DOHH2 (cell line): ENCODE measurements around the gene FBXW4.

Experiments used
- H3F3A ChIP-seq: fragments of 200-600 bp; sonication (generic), shearing (Covaris generic); 2 replicates; pipeline ENCODE4 v1.6.0; 2016; ENCODE audit warnings: antibody characterized with exemption, mild to moderate bottlenecking; ENCODE audit not compliant: control insufficient read depth, insufficient read depth
- H3K27ac ChIP-seq: fragments of 200-600 bp; sonication (generic); 2 replicates; pipeline ENCODE4 v1.5.1; 2014; ENCODE audit warnings: low read depth, mild to moderate bottlenecking, low read length, moderate library complexity
- H3K27me3 ChIP-seq: fragments of 200-600 bp; sonication (generic); 2 replicates; pipeline ENCODE4 v1.6.1; 2014; ENCODE audit warnings: mild to moderate bottlenecking, low read length, mixed read lengths; ENCODE audit not compliant: control insufficient read depth
- H3K36me3 ChIP-seq: fragments of 200-600 bp; sonication (generic); 2 replicates; pipeline ENCODE4 v1.6.1; 2014; ENCODE audit warnings: mild to moderate bottlenecking, low read length, moderate library complexity, mixed read lengths; ENCODE audit not compliant: control insufficient read depth
- H3K4me1 ChIP-seq: fragments of 200-600 bp; sonication (generic); 2 replicates; pipeline ENCODE4 v1.6.1; 2014; ENCODE audit warnings: mild to moderate bottlenecking, low read length, mixed read lengths; ENCODE audit not compliant: control insufficient read depth
- H3K4me2 ChIP-seq: fragments of 200-600 bp; sonication (generic); 2 replicates; pipeline ENCODE4 v1.6.0; 2014; ENCODE audit warnings: mild to moderate bottlenecking, low read length, moderate library complexity
- H3K4me3 ChIP-seq: fragments of 200-600 bp; sonication (generic); 2 replicates; pipeline ENCODE4 v1.5.1; 2014; ENCODE audit warnings: mild to moderate bottlenecking, low read length, mixed read lengths
- H3K79me2 ChIP-seq: fragments of 200-600 bp; sonication (generic); 2 replicates; pipeline ENCODE4 v1.6.1; 2014; ENCODE audit warnings: mild to moderate bottlenecking, low read length, mixed read lengths; ENCODE audit not compliant: control insufficient read depth
- H3K9me2 ChIP-seq: fragments of 200-600 bp; sonication (generic); replicated peaks from 2 replicates; pipeline ENCODE4 v1.6.1; 2014; ENCODE audit warnings: mild to moderate bottlenecking, low read length, mixed read lengths; ENCODE audit not compliant: control insufficient read depth
- H3K9me3 ChIP-seq: fragments of 200-600 bp; sonication (generic); 2 replicates; pipeline ENCODE4 v1.6.1; 2014; ENCODE audit warnings: antibody characterized with exemption, low read length, mixed read lengths; ENCODE audit not compliant: control insufficient read depth, insufficient read depth
- H4K20me1 ChIP-seq: fragments of 200-600 bp; sonication (generic); 2 replicates; pipeline ENCODE4 v1.6.0; 2014; ENCODE audit warnings: low read depth, mild to moderate bottlenecking, antibody characterized with exemption, low read length, moderate library complexity; ENCODE audit not compliant: control insufficient read depth, insufficient read depth
- EZH2phosphoT487 ChIP-seq: fragments of 200-600 bp; sonication (generic); IDR thresholded peaks from 2 replicates; pipeline ENCODE4 v1.6.1; 2017; ENCODE audit warnings: borderline replicate concordance, mild to moderate bottlenecking, antibody characterized with exemption, low read length, moderate library complexity, mixed read lengths
- TF ChIP-seq, protein P1 (sequence below): fragments of 200-600 bp; sonication (generic); IDR thresholded peaks from one replicate; pipeline ENCODE4 v1.5.1; 2014; ENCODE audit warnings: antibody characterized with exemption, mild to moderate bottlenecking, low read depth, low read length; ENCODE audit not compliant: poor library complexity, severe bottlenecking

The FBXW4 gene

GRCh38 chr10:101704331-101704730 is 9.4 kb upstream of the FBXW4 start:
- Histone ChIP-seq H3K4me3 (no peak overlapping the region), H3K4me2 (no peak overlapping the region), H3K9me2 (no peaks in the 10 kb centered on the region), H3K79me2 (no peaks in the 10 kb centered on the region), H3F3A (no peaks in the 10 kb centered on the region), H3K4me1 (peaks cover 2% of the 10 kb centered on the region), H3K9me3 (no peaks in the 10 kb centered on the region), H3K36me3 (no peaks in the 10 kb centered on the region), H4K20me1 (no peaks in the 10 kb centered on the region), H3K27ac (no peak overlapping the region), H3K27me3 (peaks cover 26% of the 10 kb centered on the region)
- TF ChIP-seq, protein P1, sequence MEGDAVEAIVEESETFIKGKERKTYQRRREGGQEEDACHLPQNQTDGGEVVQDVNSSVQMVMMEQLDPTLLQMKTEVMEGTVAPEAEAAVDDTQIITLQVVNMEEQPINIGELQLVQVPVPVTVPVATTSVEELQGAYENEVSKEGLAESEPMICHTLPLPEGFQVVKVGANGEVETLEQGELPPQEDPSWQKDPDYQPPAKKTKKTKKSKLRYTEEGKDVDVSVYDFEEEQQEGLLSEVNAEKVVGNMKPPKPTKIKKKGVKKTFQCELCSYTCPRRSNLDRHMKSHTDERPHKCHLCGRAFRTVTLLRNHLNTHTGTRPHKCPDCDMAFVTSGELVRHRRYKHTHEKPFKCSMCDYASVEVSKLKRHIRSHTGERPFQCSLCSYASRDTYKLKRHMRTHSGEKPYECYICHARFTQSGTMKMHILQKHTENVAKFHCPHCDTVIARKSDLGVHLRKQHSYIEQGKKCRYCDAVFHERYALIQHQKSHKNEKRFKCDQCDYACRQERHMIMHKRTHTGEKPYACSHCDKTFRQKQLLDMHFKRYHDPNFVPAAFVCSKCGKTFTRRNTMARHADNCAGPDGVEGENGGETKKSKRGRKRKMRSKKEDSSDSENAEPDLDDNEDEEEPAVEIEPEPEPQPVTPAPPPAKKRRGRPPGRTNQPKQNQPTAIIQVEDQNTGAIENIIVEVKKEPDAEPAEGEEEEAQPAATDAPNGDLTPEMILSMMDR, result no peak
- TF ChIP-seq EZH2phosphoT487, result no peak

DNA sequence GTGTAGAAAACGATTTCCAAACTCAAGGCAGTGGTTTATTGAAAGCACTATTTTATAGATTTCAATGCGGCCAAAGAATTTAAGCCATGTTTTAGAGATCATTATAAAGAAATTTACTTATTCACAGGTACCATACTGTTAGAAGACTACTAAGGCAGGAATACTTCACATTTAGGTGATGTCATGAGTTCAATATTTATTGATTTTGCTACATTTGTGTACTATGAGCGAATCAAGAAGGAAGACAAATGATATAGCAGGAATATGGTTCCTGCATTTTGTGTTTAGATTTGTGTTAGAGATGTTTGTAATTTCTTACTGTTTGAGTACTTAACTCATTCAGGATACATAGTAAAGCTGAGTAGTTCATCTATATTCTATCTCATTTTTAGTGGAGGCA is 1.7 kb upstream of the FBXW4 start:
- TF ChIP-seq, protein P1, result no peak
- TF ChIP-seq EZH2phosphoT487, result no peak
- Histone ChIP-seq H3K36me3 (peaks cover 11% of the 10 kb centered on the region), H3K27me3 (no peaks in the 10 kb centered on the region; the same call in 1 of the 2 replicates), H4K20me1 (0 out of 2 replicates have a peak, but pooled peaks cover 3% of the 10 kb centered on the region), H3F3A (peaks cover 10% of the 10 kb centered on the region; the same call in 1 of the 2 replicates), H3K4me3 (no peak overlapping the region), H3K4me1 (peaks cover 39% of the 10 kb centered on the region), H3K79me2 (peaks cover 39% of the 10 kb centered on the region), H3K27ac (no peak overlapping the region), H3K4me2 (no peak overlapping the region), H3K9me2 (no peaks in the 10 kb centered on the region), H3K9me3 (no peaks in the 10 kb centered on the region)

DNA sequence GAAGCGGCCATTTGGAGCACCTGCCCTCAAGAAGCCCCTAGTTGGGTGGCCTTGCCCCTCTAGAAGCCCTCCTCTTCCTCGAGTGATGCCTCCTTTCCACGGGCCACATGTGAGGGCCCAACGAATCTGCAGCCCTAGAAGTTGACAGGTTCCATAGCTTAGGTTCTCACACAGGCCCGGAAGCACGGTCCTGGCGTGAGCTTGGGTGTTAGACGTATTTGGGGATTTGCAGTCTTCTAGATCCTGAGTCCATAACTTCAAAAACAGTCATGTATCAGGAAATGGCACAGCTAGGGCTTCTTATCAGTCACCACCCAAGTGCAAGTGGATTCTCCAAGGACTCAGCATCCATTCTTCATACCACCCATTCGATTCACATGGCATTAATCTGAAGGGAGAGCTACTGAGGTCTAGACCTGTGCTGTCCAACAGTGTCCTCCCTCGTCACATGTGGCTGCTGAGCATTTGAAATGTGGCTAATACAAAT is 477 bp upstream of the FBXW4 start:
- Histone ChIP-seq H3K36me3 (peaks cover 23% of the 10 kb centered on the region), H3F3A (peaks cover 10% of the 10 kb centered on the region; the same call in 1 of the 2 replicates), H3K4me3 (peak overlapping the region; percentile 95), H3K27me3 (no peaks in the 10 kb centered on the region; the same call in 1 of the 2 replicates), H3K9me3 (no peaks in the 10 kb centered on the region), H3K9me2 (no peaks in the 10 kb centered on the region), H3K79me2 (peaks cover 51% of the 10 kb centered on the region), H3K4me2 (peak overlapping the region; percentile 76), H4K20me1 (peaks cover 14% of the 10 kb centered on the region; the same call in 1 of the 2 replicates), H3K27ac (peak overlapping the region; percentile 82), H3K4me1 (peaks cover 51% of the 10 kb centered on the region)
- TF ChIP-seq EZH2phosphoT487, result no peak
- TF ChIP-seq, protein P1, result no peak
